Psoas muscle (tissue), 8 donors: ENCODE results near the gene EZH2. TPM values are rescaled to one million over a fixed set of nuclear protein-coding genes. Genes with fewer than 3 reads are reported as not detected.

Experiments used
- ATAC-seq, 4 donors: fragments of 200-7000 bp; cut with Tn5 transposase; one replicate each; pipeline ENCODE4 v1.9.1; 2020; ENCODE audit warnings: moderate library complexity in 3 of 4, mild to moderate bottlenecking in 2 of 4
- DNase-seq, 2 donors: peaks; one replicate each; pipeline ENCODE4 v3.0.0-alpha.2; 2020
- H3K27ac ChIP-seq: fragments of 200-600 bp; one replicate; pipeline ENCODE4 v1.8.0; 2022
- H3K27me3 ChIP-seq, 3 donors: fragments of 200-600 bp in 1 of 3; one replicate each; pipeline versions ENCODE4 v1.6.1 to v1.8.0; 2013 to 2022; ENCODE audit warnings: low read length in 2 of 3, mild to moderate bottlenecking in 2 of 3, moderate library complexity in 1 of 3; ENCODE audit not compliant: insufficient read depth in 3 of 3
- H3K36me3 ChIP-seq, 2 donors: fragments of 200-600 bp in 1 of 2; one replicate each; pipeline versions ENCODE4 v1.6.1 to v1.8.0; 2013 to 2022; ENCODE audit warnings: low read depth in 1 of 2, mild to moderate bottlenecking in 1 of 2, moderate library complexity in 1 of 2; ENCODE audit not compliant: insufficient read depth in 1 of 2
- H3K4me1 ChIP-seq: fragments of 200-600 bp; one replicate; pipeline ENCODE4 v1.8.0; 2022
- H3K4me3 ChIP-seq: fragments of 200-600 bp; one replicate; pipeline ENCODE4 v1.8.0; 2022; ENCODE audit warnings: mild to moderate bottlenecking
- H3K9me3 ChIP-seq: fragments of 200-600 bp; one replicate; pipeline ENCODE4 v1.8.0; 2022
- WGBS, 3 donors: extraction: QIAGEN DNeasy Blood & Tissue Kit; methylation state at CpG; one replicate each; pipeline versions ENCODE4 v1.1.6 to v1.1.7; 2013; 5-methylcytosine and 5-hydroxymethylcytosine counted together
- intact Hi-C, 2 donors: fragments of 100-400 bp; cut with DNase I; formaldehyde crosslinking; loops; one replicate each; pipeline versions ENCODE4 v1.11.0 to v1.14.2; 2022
- polyA plus RNA-seq, 3 donors: library from polyadenylated mRNA; stranded (reverse); fragments of 200-250 nt; gene quantifications; one replicate each; pipeline ENCODE4 v1.2.3, GENCODE V29; 2013
- total RNA-seq, 4 donors: library from RNA; stranded (reverse); fragmentation: NEBNext Ultra II Directional in 2 of 4; extraction: Animal tissue kit (Norgen Biotek cat#: 25700) in 2 of 4; gene quantifications; one replicate each; pipeline versions ENCODE4 v1.2.1 to v1.2.4, GENCODE V29; 2021 to 2023
- TF ChIP-seq, protein P1 (sequence below): fragments of 200-600 bp; IDR thresholded peaks from one replicate; pipeline ENCODE4 v1.8.0; 2022; ENCODE audit warnings: antibody characterized with exemption
- donor health status: healthy with polysubstance abuse.
- donor health status: DM: no; HTN: no; CAD: no; lungs with moderate emphysema.
- donor health status: Bipolar disorder and iron deficiency.
- donor health status: healthy.
- donor health status: DM: yes; HTN: yes; CAD: no.
- donor health status: DM: no; HTN: no; CAD: no.
- donor health status: DM: no; HTN: no; CAD: no.
- donor health status: DM: yes; HTN: yes; CAD: no.

The EZH2 gene
- total and polyA plus RNA-seq, 7 donors = 1.9 to 4.6 (median 2.5) TPM

- Histone ChIP-seq H3K36me3 (no peaks in the 10 kb centered on the region), H3K27ac (no peak overlapping the region), H3K4me3 (no peak overlapping the region), H3K9me3 (no peaks in the 10 kb centered on the region), H3K4me1 (no peaks in the 10 kb centered on the region), H3K27me3 (no peaks in the 10 kb centered on the region)
- ATAC-seq = no peak
- intact Hi-C loops = loop anchor here in 1 of 2 donors (10.0 kb wide), 1 partner anchor 193 kb away; the partner anchor contains the start of gene CUL1
- WGBS, 3 donors = 86 to 90% (median 89%) methylated on average over 7 of the region's 7 CpGs
- TF ChIP-seq, protein P1, sequence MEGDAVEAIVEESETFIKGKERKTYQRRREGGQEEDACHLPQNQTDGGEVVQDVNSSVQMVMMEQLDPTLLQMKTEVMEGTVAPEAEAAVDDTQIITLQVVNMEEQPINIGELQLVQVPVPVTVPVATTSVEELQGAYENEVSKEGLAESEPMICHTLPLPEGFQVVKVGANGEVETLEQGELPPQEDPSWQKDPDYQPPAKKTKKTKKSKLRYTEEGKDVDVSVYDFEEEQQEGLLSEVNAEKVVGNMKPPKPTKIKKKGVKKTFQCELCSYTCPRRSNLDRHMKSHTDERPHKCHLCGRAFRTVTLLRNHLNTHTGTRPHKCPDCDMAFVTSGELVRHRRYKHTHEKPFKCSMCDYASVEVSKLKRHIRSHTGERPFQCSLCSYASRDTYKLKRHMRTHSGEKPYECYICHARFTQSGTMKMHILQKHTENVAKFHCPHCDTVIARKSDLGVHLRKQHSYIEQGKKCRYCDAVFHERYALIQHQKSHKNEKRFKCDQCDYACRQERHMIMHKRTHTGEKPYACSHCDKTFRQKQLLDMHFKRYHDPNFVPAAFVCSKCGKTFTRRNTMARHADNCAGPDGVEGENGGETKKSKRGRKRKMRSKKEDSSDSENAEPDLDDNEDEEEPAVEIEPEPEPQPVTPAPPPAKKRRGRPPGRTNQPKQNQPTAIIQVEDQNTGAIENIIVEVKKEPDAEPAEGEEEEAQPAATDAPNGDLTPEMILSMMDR = no peak
- no peak for DNase-seq
Observed at GRCh38 chr7:148888300-148888699, 4.2 kb upstream of the EZH2 start.

DNA sequence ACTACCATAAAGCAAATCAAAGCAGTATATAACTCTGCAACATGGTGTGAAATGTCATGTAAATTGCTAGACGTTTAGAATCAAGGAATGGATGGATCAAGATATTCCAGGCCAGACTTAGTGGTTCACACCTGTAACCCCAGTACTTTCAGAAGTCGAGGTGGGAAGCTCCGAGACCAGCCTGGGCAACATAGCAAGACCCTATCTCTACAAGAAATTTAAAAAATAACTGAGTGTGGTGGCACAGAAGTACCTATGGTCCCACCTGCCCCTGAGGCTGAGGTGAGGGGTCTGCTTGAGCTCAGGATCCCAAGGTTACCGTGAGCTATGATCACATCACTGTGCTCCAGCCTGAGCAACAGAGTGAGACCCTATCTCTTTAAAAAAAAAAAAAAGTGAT is 2.8 kb upstream of the EZH2 start:
- no peak overlapping the region for H3K4me3 ChIP-seq
- no peaks in the 10 kb centered on the region for H3K4me1 ChIP-seq
- 81 to 83% (median 82%) methylated on average over 4 of the region's 4 CpGs for WGBS, 3 donors
- intact Hi-C loops = loop anchor here in 1 of 2 donors (10.0 kb wide), 1 partner anchor 192 kb away; the partner anchor contains the start of gene CUL1
- ATAC-seq (no peak), DNase-seq (no peak)
- no peaks in the 10 kb centered on the region for H3K27me3 ChIP-seq
- H3K27ac ChIP-seq = no peak overlapping the region
- no peaks in the 10 kb centered on the region for H3K9me3 ChIP-seq
- TF ChIP-seq, protein P1 = no peak
- H3K36me3 ChIP-seq = no peaks in the 10 kb centered on the region

GRCh38 chr7:148884299-148885022 is 370 bp upstream of the EZH2 start:
- no peaks in the 10 kb centered on the region for H3K9me3 ChIP-seq
- TF ChIP-seq, protein P1 = no peak
- peak overlapping the region; percentile 93 for H3K27ac ChIP-seq
- no peaks in the 10 kb centered on the region for H3K36me3 ChIP-seq
- no peaks in the 10 kb centered on the region for H3K27me3 ChIP-seq
- intact Hi-C loops = loop anchor here in 1 of 2 donors (2.0 to 10.0 kb wide), 4 partner anchors 56 to 190 kb away; partner anchors contain the start of genes CUL1 and PDIA4
- DNase-seq = peak; percentile 94 to 96
- H3K4me1 ChIP-seq = no peaks in the 10 kb centered on the region
- WGBS, 3 donors = 0 to 1% (median 0%) methylated on average over 77 to 99 of the region's 101 CpGs
- peak overlapping the region; percentile 93 for H3K4me3 ChIP-seq
- ATAC-seq = peak; percentile 98 to 99 (median 99)

- ATAC-seq = peak in 1 of 4 donors; percentile 5
- H3K27ac ChIP-seq = peak overlapping the region; percentile 93
- H3K27me3 ChIP-seq = no peaks in the 10 kb centered on the region
- no peaks in the 10 kb centered on the region for H3K4me1 ChIP-seq
- TF ChIP-seq, protein P1 = no peak
- H3K9me3 ChIP-seq = no peaks in the 10 kb centered on the region
- intact Hi-C loops = loop anchor here in 1 of 2 donors (2.0 to 10.0 kb wide), 4 partner anchors 57 to 189 kb away; partner anchors contain the start of genes CUL1 and PDIA4
- peak overlapping the region; percentile 93 for H3K4me3 ChIP-seq
- peak; percentile 51 to 71 for DNase-seq
- H3K36me3 ChIP-seq = no peaks in the 10 kb centered on the region
- WGBS, 3 donors = 0% methylated on average over 41 to 88 of the region's 88 CpGs
Observed at GRCh38 chr7:148883266-148884048, 634 bp downstream of the EZH2 start.
